Epithelial cell of esophagus (primary cell): Measurements from ENCODE around the gene NPR1.
A peak's percentile ranks its signal among the peaks of the same experiment; 100 is the strongest.

ENCODE experiments used
- DNase-seq: peaks from one replicate; pipeline ENCODE4 v3.0.0; 2010; ENCODE audit warnings: low read depth
- H3K4me3 ChIP-seq: 2 replicates; pipeline ENCODE4 v1.5.1; 2011; ENCODE audit warnings: mild to moderate bottlenecking, low read length, control low read depth
- CTCF ChIP-seq: IDR thresholded peaks from 2 replicates; pipeline ENCODE4 v1.5.1; 2011; ENCODE audit warnings: low read depth, mild to moderate bottlenecking, low read length, control low read depth, inconsistent platforms; ENCODE audit not compliant: insufficient read depth; ENCODE audit errors: missing control alignments

The NPR1 gene

GRCh38 chr1:153735090-153735420 lies 56.6 kb downstream of the NPR1 start:
- H3K4me3 ChIP-seq: no peak overlapping the region
- no peak for TF ChIP-seq CTCF
- no peak for DNase-seq

GRCh38 chr1:153741986-153742385 lies 63.5 kb downstream of the NPR1 start:
- DNase-seq: no peak
- TF ChIP-seq CTCF: no peak
- H3K4me3 ChIP-seq: no peak overlapping the region

- H3K4me3 ChIP-seq: no peak overlapping the region
- no peak for TF ChIP-seq CTCF
- peak; percentile 15 for DNase-seq
These were observed 64.1 kb downstream of the NPR1 start for GRCh38 chr1:153742411-153743142.
